Measurements from ENCODE around the gene IGSF10.

The IGSF10 gene

GRCh38 chr3:151478335-151478697 is 17.5 kb upstream of the IGSF10 start:
- Histone ChIP-seq H3K79me2 (ENCODE audit: low read length) (0 out of 2 replicates have a peak, but pooled peaks cover 12% of the 10 kb centered on the region), H3K36me3 (replicated peaks; ENCODE audit: low read depth, low read length) (peaks cover 10% of the 10 kb centered on the region), H3K4me2 (ENCODE audit: low read length) (no peak overlapping the region), H3K4me3 (ENCODE audit: low read length) (no peak overlapping the region), H3K27me3 (ENCODE audit: low read depth, low read length) (no peaks in the 10 kb centered on the region), H3K4me1 (ENCODE audit: low read length) (no peaks in the 10 kb centered on the region), H4K20me1 (ENCODE audit: insufficient read depth, low read length) (no peaks in the 10 kb centered on the region), H3K27ac (ENCODE audit: low read length) (no peak overlapping the region), H2AFZ (ENCODE audit: low read depth, low read length) (no peak overlapping the region), H3K9me3 (ENCODE audit: insufficient read depth, low read length) (peaks cover 11% of the 10 kb centered on the region; the same call in 1 of the 2 replicates), H3K9ac (ENCODE audit: low read length) (no peak overlapping the region)
- no peak for TF ChIP-seq CTCF (IDR thresholded peaks at IDR 0.05; ENCODE audit: low read depth, low read length)

GRCh38 chr3:151477591-151478334 is 16.9 kb upstream of the IGSF10 start:
- Histone ChIP-seq H3K4me3 (ENCODE audit: low read length) (no peak overlapping the region), H3K27ac (ENCODE audit: low read length) (no peak overlapping the region), H3K9ac (ENCODE audit: low read length) (no peak overlapping the region), H3K4me2 (ENCODE audit: low read length) (no peak overlapping the region), H3K27me3 (ENCODE audit: low read depth, low read length) (no peaks in the 10 kb centered on the region), H2AFZ (ENCODE audit: low read depth, low read length) (no peak overlapping the region), H3K4me1 (ENCODE audit: low read length) (no peaks in the 10 kb centered on the region), H3K36me3 (replicated peaks; ENCODE audit: low read depth, low read length) (peaks cover 6% of the 10 kb centered on the region), H3K79me2 (ENCODE audit: low read length) (0 out of 2 replicates have a peak, but pooled peaks cover 12% of the 10 kb centered on the region), H4K20me1 (ENCODE audit: insufficient read depth, low read length) (no peaks in the 10 kb centered on the region), H3K9me3 (ENCODE audit: insufficient read depth, low read length) (peaks cover 7% of the 10 kb centered on the region; the same call in 1 of the 2 replicates)
- no peak for TF ChIP-seq EZH2phosphoT487 (IDR thresholded peaks at IDR 0.05; ENCODE audit: low read depth)
- no peak for TF ChIP-seq CTCF (IDR thresholded peaks at IDR 0.05; ENCODE audit: low read depth, low read length)

GRCh38 chr3:151476344-151477018 is 15.6 kb upstream of the IGSF10 start:
- peaks cover 3% of the 10 kb centered on the region for H3K36me3 ChIP-seq (replicated peaks; ENCODE audit: low read depth, low read length)
- no peak overlapping the region for H3K9ac ChIP-seq (ENCODE audit: low read length)
- no peak overlapping the region for H3K4me2 ChIP-seq (ENCODE audit: low read length)

More at GRCh38 chr3:151476344-151477018, 15.6 kb upstream of the IGSF10 start:
- Histone ChIP-seq H3K4me1 (ENCODE audit: low read length) (no peaks in the 10 kb centered on the region), H3K27ac (ENCODE audit: low read length) (no peak overlapping the region), H2AFZ (ENCODE audit: low read depth, low read length) (no peak overlapping the region), H3K79me2 (ENCODE audit: low read length) (0 out of 2 replicates have a peak, but pooled peaks cover 7% of the 10 kb centered on the region), H3K9me3 (ENCODE audit: insufficient read depth, low read length) (no peaks in the 10 kb centered on the region), H4K20me1 (ENCODE audit: insufficient read depth, low read length) (no peaks in the 10 kb centered on the region), H3K4me3 (ENCODE audit: low read length) (no peak overlapping the region), H3K27me3 (ENCODE audit: low read depth, low read length) (no peaks in the 10 kb centered on the region)
- TF ChIP-seq CTCF (IDR thresholded peaks at IDR 0.05; ENCODE audit: low read depth, low read length), result no peak
- no peak for TF ChIP-seq EZH2phosphoT487 (IDR thresholded peaks at IDR 0.05; ENCODE audit: low read depth)
